ENCODE results near the gene MFSD12.
"Not testable (repeated sequence)": the region's sequence is repeated elsewhere in the genome, so short reads cannot be mapped to it uniquely, and the experiment has no call there.

Gene MFSD12

GRCh38 chr19:3536429-3537100 lies 20.8 kb downstream of the MFSD12 start:
- no peak for DNase-seq

DNA sequence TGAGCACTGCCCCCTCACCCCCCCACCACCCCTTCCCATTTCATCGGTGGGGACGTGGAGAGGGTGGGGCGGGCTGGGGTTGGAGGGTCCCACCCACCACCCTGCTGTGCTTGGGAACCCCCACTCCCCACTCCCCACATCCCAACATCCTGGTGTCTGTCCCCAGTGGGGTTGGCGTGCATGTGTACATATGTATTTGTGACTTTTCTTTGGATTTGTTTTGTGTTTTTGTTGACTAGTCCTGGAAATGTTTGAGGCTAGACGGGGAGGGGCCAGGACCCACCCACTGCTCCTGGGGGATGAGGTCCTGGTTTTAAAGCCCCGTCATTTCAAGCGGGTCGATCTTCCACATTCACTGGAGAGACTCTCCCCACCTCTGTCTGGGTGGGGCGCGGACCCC lies 21.4 kb downstream of the MFSD12 start:
- DNase-seq, result no peak

DNA sequence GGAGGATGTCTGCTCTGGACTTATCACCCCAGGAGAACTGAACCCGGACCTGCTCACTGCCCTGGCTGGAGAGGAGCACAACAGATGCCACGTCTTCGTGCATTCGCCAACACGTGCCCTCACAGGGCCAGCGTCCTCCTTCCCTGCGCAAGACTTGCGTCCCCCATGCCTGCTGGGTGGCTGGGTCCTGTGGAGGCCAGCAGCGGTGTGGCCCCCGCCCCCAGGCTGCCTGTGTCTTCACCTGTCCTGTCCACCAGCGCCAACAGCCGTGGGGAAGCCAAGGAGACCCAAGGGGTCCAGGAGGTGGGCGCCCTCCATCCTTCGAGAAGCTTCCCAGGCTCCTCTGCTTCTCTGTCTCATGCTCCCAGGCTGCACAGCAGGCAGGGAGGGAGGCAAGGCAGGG lies 21.8 kb downstream of the MFSD12 start:
- DNase-seq, result no peak

DNA sequence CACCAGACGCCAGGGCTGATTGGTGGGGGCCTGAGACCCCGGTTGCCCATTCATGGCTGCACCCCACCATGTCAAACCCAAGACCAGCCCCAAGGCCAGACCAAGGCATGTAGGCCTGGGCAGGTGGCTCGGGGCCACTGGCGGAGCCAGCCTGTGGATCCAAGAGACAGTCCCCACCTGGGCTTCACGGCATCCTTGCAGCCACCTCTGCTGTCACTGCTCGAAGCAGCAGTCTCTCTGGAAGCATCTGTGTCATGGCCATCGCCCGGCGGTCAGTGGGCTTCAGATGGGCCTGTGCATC lies 22.2 kb downstream of the MFSD12 start:
- DNase-seq, result no peak

- no peak for DNase-seq
These were observed 22.8 kb downstream of the MFSD12 start for GRCh38 chr19:3534375-3535234.

DNA sequence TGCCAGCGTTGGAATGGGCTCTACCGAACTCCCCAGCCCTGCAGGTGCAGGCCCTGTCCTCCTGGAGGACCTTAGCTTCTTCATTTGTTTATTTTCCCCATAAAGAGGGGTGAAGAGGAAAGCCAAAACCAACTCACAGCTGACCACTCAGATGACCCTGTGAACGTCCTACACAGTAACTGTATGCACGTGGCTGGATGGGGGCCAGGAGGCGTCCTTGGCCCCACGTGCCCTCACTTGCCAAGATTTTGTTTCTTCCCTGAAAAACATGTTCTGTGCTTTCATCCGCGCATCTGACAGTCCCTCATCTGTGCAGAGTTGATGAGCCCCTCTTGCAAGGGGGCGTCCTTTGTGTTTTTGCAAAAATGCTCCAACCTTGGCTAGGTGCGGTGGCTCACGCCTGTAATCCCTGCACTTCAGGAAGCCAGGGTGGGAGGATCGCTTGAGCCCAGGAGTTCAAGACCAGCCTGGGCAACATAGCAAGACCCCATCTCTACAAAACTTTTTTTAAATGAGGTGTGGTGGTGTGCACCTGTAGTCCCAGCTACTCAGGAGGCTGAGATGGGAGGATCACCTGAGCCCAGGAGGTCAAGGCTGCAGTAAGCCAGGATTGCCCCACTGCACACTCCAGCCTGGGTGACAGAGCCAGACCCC lies 23.7 kb downstream of the MFSD12 start:
- no peak for DNase-seq

- no peak for DNase-seq
These were observed 24.4 kb downstream of the MFSD12 start for GRCh38 chr19:3533033-3533432.

- DNase-seq, result no peak
These were observed 25.1 kb downstream of the MFSD12 start for GRCh38 chr19:3532154-3532786.

- DNase-seq, result no peak
These were observed 25.7 kb downstream of the MFSD12 start for GRCh38 chr19:3531716-3532115.

DNA sequence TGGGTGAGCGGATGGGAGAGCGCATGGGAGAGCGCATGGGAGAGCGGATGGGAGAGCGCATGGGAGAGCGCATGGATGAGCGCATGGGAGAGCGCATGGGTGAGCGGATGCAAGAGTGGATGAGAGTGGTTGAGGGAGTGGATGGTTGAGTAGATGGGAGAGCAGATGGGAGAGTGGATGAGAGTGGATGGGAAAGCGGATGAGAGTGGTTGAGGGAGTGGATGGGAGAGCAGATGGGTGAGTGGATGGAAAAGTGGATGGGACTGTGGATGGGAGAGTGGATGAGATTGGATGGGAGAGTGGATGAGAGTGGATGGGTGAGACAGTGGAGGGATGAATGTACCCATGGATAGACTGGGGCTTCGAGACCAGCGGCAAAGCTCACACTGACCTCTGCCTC lies 27.0 kb downstream of the MFSD12 start:
- DNase-seq, result no peak

- not testable (repeated sequence) for DNase-seq
These were observed 28.1 kb downstream of the MFSD12 start for GRCh38 chr19:3529299-3529698.

DNA sequence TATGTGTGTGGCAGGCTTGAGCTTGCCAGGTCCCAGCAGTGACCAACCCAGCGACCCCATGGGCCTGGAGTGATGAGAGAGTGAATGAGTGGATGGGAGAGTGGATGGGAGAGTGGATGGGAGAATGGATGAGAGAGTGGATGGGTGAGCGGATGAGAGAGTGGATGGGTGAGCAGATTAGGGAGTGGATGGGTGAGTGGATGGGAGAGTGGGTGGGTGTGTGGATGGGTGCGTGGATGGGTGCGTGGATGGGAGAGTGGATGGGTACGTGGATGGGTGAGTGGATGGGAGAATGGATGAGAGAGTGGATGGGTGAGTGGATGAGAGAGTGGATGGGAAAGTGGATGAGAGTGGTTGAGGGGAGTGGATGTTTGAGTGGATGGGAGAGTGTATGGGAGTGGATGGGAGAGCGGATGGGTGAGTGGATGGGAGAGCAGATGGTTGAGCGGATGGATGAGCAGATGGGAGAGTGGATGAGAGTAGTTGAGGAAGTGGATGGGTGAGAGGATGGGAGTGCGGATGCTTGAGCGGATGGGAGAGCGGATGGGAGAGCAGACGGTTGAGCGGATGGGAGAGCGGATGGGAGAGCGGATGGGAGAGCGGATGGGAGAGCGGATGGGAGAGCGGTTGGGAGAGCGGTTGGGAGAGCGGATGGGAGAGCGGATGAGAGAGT lies 28.7 kb downstream of the MFSD12 start:
- DNase-seq, result no peak

- no peak for DNase-seq
These were observed 29.3 kb downstream of the MFSD12 start for GRCh38 chr19:3528080-3528479.

GRCh38 chr19:3527238-3527910 lies 30.0 kb downstream of the MFSD12 start:
- DNase-seq, result no peak

GRCh38 chr19:3526507-3527237 lies 30.7 kb downstream of the MFSD12 start:
- no peak for DNase-seq

DNA sequence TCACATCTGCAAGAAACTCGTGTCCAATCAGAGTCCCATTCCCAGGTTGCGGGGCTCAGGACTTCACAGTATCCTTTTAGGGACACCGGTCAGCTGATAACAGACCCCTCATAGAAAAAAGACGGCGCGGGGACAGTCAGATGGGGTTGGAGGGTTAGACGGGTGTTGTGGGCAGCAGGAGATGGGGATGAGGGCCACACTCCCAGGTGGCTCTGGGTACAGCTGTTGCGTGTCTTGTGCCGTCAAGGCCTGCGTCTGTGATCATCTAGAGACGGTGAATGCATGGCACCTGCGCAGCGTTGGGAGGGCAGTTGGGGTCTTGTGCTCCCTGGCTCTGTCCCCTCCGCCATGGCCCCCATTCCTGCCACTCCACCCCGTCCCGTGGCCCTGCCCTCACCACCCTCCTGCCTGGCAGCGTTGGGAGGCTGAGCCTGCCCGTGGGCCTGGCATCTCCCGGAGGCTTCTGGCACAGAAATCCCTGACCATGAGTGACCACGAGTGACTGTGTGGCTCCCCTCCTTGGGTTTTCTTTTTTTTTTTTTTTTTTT lies 32.4 kb downstream of the MFSD12 start:
- no peak for DNase-seq

DNA sequence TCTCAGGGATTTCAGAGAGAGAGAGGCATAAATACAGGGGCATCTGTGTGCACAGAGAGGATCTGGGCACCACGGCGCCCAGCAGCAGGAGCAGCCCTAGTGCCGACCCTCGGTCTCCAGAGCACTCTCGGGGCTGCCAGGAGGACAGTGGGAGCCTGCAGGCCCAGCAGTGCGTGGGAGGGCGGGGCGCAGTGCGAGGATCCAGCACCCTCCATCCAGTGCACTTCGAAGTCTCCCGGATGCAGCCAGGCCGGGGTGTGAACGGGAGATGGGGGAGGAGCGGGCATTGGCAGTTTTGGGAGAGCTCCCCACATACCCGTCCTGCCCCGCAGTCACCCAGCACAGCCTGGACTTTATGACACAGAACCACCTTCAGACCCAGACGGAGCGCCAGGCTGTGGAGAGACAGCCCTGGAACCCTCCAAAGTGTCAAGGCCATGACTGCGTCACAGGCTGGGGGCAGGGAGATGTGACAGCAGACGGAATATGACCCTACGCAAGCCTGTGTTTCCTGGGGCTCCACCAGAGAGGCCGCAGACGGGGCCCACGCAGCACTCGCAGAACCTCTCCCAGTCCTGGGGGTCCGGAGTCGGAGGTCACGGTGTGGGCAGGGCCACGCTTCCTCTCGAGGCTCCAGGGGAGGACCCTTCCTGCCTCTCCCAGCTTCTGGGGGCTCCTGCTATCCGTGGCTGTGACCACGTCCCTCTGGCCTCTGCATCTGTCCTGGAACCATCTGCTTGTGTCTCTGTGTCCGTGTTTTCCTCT lies 33.1 kb downstream of the MFSD12 start:
- no peak for DNase-seq

GRCh38 chr19:3523361-3524077 lies 33.9 kb downstream of the MFSD12 start:
- DNase-seq, result no peak

DNA sequence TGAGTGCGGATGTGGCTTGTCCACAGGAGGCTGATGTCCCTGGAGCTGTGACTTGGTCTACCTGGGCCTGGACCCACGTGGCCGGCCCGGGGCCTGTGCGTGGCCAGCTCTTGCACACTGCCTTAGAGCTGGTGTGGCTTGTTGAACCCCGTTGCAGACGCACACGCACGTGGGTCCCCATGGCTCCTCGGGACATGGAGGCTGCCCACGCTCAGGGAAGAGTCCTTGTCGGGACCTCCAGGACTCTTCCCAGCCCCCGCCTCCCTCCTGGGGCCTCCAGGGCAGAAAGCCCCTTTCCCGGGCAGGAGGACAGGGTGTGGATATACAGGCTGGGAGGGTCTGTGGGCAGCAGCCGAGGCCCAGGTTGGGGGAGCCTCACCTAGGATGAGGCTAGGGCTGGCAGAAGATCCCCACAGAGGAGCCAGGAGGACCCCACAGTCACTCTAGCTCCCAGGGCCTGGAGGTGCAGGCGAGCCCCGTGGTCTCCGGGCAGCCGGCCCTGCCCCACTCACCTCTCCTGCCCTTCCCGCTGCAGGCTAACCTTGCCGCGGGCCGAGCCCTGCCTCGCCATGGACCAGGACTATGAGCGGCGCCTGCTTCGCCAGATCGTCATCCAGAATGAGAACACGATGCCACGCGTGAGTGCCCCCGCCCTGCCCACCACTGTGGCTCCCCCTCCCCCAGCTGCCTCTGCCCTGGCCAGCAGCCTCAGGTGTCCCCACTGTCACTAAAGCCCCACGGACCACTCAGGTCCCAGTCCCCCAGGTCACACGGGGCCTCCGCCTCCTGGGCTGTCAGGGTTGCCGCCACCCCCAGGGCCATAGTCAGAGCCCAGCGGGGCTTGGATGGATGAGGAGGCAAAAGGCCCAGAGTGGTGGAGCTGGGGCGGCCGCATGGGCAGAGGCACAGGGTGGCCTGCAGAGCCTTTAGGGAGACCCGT lies 34.7 kb downstream of the MFSD12 start:
- no peak for DNase-seq

All from retina (tissue), 1 donor.